ENCODE data around the gene ORAI3. TPM values are rescaled to one million over a fixed set of nuclear protein-coding genes. Genes with fewer than 3 reads are reported as not detected.

Gene ORAI3
- total and polyA plus RNA-seq, 2 experiments from 2014 or later = 52.5 to 54.0 TPM

DNA sequence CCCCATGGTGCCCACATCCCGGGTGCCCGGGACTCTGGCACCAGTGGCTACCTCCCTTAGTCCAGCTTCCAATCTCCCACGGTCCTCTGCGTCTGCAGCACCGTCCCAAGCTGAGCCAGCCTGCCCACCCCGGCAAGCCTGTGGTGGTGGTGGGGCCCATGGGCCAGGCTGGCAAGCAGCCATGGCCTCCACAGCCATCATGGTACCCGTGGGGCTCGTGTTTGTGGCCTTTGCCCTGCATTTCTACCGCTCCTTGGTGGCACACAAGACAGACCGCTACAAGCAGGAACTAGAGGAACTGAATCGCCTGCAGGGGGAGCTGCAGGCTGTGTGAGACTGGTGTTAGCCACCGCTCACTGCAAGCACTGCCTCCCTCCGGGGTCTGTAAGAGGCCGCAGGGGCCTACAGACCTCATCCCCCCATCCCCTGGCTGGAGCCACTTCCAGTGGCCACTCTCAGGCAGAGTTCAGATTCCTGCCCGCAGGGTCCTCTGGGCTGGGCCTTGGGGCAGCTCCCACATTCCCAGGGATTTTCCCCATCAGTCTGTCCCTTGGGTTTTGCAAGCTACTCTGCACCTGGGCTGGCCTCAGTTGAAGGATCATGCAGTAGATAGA lies 4.8 kb downstream of the ORAI3 start:
- H3K9me2 ChIP-seq (replicated peaks; ENCODE audit: insufficient read depth) = no peaks in the 10 kb centered on the region
- peaks cover 17% of the 10 kb centered on the region for H3K4me1 ChIP-seq (ENCODE audit: insufficient read depth)
- WGBS (ENCODE audit: low lambda C conversion rate, missing lambda C conversion rate) = 50% methylated on average over 11 of the region's 15 CpGs
- no peaks in the 10 kb centered on the region for H4K20me1 ChIP-seq (ENCODE audit: insufficient read depth, poor library complexity, severe bottlenecking)
- TF ChIP-seq, protein P1, sequence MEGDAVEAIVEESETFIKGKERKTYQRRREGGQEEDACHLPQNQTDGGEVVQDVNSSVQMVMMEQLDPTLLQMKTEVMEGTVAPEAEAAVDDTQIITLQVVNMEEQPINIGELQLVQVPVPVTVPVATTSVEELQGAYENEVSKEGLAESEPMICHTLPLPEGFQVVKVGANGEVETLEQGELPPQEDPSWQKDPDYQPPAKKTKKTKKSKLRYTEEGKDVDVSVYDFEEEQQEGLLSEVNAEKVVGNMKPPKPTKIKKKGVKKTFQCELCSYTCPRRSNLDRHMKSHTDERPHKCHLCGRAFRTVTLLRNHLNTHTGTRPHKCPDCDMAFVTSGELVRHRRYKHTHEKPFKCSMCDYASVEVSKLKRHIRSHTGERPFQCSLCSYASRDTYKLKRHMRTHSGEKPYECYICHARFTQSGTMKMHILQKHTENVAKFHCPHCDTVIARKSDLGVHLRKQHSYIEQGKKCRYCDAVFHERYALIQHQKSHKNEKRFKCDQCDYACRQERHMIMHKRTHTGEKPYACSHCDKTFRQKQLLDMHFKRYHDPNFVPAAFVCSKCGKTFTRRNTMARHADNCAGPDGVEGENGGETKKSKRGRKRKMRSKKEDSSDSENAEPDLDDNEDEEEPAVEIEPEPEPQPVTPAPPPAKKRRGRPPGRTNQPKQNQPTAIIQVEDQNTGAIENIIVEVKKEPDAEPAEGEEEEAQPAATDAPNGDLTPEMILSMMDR (IDR thresholded peaks at IDR 0.05; ENCODE audit: poor library complexity) = peak; percentile 62
- TF ChIP-seq EZH2phosphoT487 (IDR thresholded peaks at IDR 0.05; ENCODE audit: low read depth, severe bottlenecking, unreplicated experiment) = no peak
- H3K4me2 ChIP-seq = no peak overlapping the region
- H3K79me2 ChIP-seq = peaks cover 28% of the 10 kb centered on the region
- DNase-seq (ENCODE audit: low spot score) = peak; percentile 88
- H3K27me3 ChIP-seq = no peaks in the 10 kb centered on the region
- H3K4me3 ChIP-seq = no peak overlapping the region
- H3K27ac ChIP-seq = no peak overlapping the region
- H2AFZ ChIP-seq = no peak overlapping the region
- no peaks in the 10 kb centered on the region for H3K36me3 ChIP-seq (replicated peaks; ENCODE audit: insufficient read depth, low read depth)
- H3K9me3 ChIP-seq (ENCODE audit: low read depth) = no peaks in the 10 kb centered on the region

DNA sequence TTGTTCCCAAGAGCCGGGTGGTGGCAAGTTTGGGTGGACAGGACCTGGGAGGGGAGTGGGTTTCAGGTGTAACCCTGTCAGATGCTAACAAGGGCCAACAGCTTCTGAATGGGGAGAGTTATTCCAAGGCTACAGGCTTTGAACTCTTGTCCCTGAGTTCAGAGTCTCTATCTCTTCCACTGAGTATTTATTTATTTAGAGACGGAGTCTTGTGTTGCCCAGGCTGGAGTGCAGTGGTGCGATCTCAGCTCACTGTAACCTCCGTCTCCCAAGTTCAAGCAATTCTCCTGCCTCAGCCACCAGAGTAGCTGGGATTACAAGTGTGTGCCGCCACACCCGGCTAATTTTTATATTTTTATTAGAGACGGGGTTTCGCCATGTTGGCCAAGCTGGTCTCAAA lies 6.1 kb downstream of the ORAI3 start:
- TF ChIP-seq EZH2phosphoT487 (IDR thresholded peaks at IDR 0.05; ENCODE audit: low read depth, severe bottlenecking, unreplicated experiment) (no peak), EZH2 (IDR thresholded peaks at IDR 0.05; ENCODE audit: borderline replicate concordance) (no peak)
- TF ChIP-seq, protein P1 (IDR thresholded peaks at IDR 0.05; ENCODE audit: poor library complexity) = no peak
- no peak for DNase-seq (ENCODE audit: low spot score)
- Histone ChIP-seq H3K4me3 (no peak overlapping the region), H3K9me2 (replicated peaks; ENCODE audit: insufficient read depth) (no peaks in the 10 kb centered on the region), H3K9me3 (ENCODE audit: low read depth) (no peaks in the 10 kb centered on the region), H3K4me2 (no peak overlapping the region), H3K4me1 (ENCODE audit: insufficient read depth) (peaks cover 22% of the 10 kb centered on the region), H3K36me3 (replicated peaks; ENCODE audit: insufficient read depth, low read depth) (no peaks in the 10 kb centered on the region), H3K27ac (no peak overlapping the region), H3K79me2 (peaks cover 30% of the 10 kb centered on the region), H4K20me1 (ENCODE audit: insufficient read depth, poor library complexity, severe bottlenecking) (peaks cover under 1% of the 10 kb centered on the region), H3K27me3 (no peaks in the 10 kb centered on the region), H2AFZ (no peak overlapping the region)
- WGBS (ENCODE audit: low lambda C conversion rate, missing lambda C conversion rate) = 84% methylated on average over 8 of the region's 8 CpGs

GRCh38 chr16:30956601-30957455 lies 8.0 kb downstream of the ORAI3 start:
- Histone ChIP-seq H3K4me3 (peak overlapping the region; percentile 93), H3K27ac (peak overlapping the region; percentile 100), H3K4me2 (peak overlapping the region; percentile 80), H3K27me3 (no peaks in the 10 kb centered on the region), H4K20me1 (ENCODE audit: insufficient read depth, poor library complexity, severe bottlenecking) (peaks cover 5% of the 10 kb centered on the region), H3K4me1 (ENCODE audit: insufficient read depth) (peaks cover 8% of the 10 kb centered on the region), H2AFZ (peak overlapping the region; percentile 97), H3K9me3 (ENCODE audit: low read depth) (no peaks in the 10 kb centered on the region), H3K9me2 (replicated peaks; ENCODE audit: insufficient read depth) (no peaks in the 10 kb centered on the region), H3K79me2 (peaks cover 20% of the 10 kb centered on the region), H3K36me3 (replicated peaks; ENCODE audit: insufficient read depth, low read depth) (no peaks in the 10 kb centered on the region)
- DNase-seq (ENCODE audit: low spot score) = peak; percentile 93
- 37% methylated on average over 38 of the region's 42 CpGs for WGBS (ENCODE audit: low lambda C conversion rate, missing lambda C conversion rate)
- TF ChIP-seq EZH2 (IDR thresholded peaks at IDR 0.05; ENCODE audit: borderline replicate concordance) = no peak
- TF ChIP-seq, protein P1 (IDR thresholded peaks at IDR 0.05; ENCODE audit: poor library complexity) = peak; percentile 21
- no peak for TF ChIP-seq EZH2phosphoT487 (IDR thresholded peaks at IDR 0.05; ENCODE audit: low read depth, severe bottlenecking, unreplicated experiment)
